Neural progenitor cell (in vitro differentiated cells): ENCODE results near the gene QRFP. TPM values are rescaled to one million over a fixed set of nuclear protein-coding genes. Genes with fewer than 3 reads are reported as not detected.

Experiments used
- DNase-seq: peaks from one replicate; pipeline ENCODE4 v3.0.0-alpha.2; 2016; ENCODE audit warnings: low spot score
- H2AFZ ChIP-seq: fragments of 200-600 bp; sonication (generic); replicated peaks from 2 replicates; pipeline ENCODE4 v1.6.1; 2016; ENCODE audit warnings: antibody characterized with exemption
- H3F3A ChIP-seq: fragments of 200-600 bp; sonication (generic); 2 replicates; pipeline ENCODE4 v1.6.1; 2016; ENCODE audit warnings: antibody characterized with exemption, low read depth
- H3K27ac ChIP-seq: fragments of 200-600 bp; sonication (generic); 2 replicates; pipeline ENCODE4 v1.5.1; 2016; ENCODE audit warnings: mild to moderate bottlenecking
- H3K27me3 ChIP-seq: fragments of 200-600 bp; sonication (generic); 2 replicates; pipeline ENCODE4 v1.6.1; 2016; ENCODE audit warnings: mild to moderate bottlenecking, moderate library complexity
- H3K36me3 ChIP-seq: fragments of 200-600 bp; sonication (generic); 2 replicates; pipeline ENCODE4 v1.5.1; 2016
- H3K4me1 ChIP-seq: fragments of 200-600 bp; sonication (generic); 2 replicates; pipeline ENCODE4 v1.6.1; 2016; ENCODE audit warnings: mixed run types
- H3K4me2 ChIP-seq: fragments of 200-600 bp; sonication (generic); 2 replicates; pipeline ENCODE4 v1.6.1; 2016
- H3K4me3 ChIP-seq: fragments of 200-600 bp; sonication (generic); 2 replicates; pipeline ENCODE4 v1.5.1; 2016
- H3K79me2 ChIP-seq: fragments of 200-600 bp; sonication (generic); 2 replicates; pipeline ENCODE4 v1.6.1; 2016; ENCODE audit warnings: low read depth
- H3K9ac ChIP-seq: fragments of 200-600 bp; sonication (generic); 2 replicates; pipeline ENCODE4 v1.6.1; 2016
- H3K9me3 ChIP-seq: fragments of 200-600 bp; sonication (generic); 2 replicates; pipeline ENCODE4 v1.5.1; 2016; ENCODE audit warnings: low read depth
- H4K20me1 ChIP-seq: fragments of 200-600 bp; sonication (generic); 2 replicates; pipeline ENCODE4 v1.6.1; 2016; ENCODE audit warnings: low read depth
- H3K27ac Mint-ChIP-seq: 3 replicates; pipeline ENCODE4 v1.8.0; 2021; ENCODE audit warnings: mixed read lengths
- H3K27me3 Mint-ChIP-seq: 2 replicates; pipeline ENCODE4 v1.8.0; 2022; ENCODE audit warnings: low read depth, mild to moderate bottlenecking, inconsistent platforms, moderate library complexity, mixed read lengths; ENCODE audit not compliant: insufficient read depth
- H3K36me3 Mint-ChIP-seq: 3 replicates; pipeline ENCODE4 v1.8.0; 2021; ENCODE audit warnings: mixed read lengths
- H3K4me1 Mint-ChIP-seq: 3 replicates; pipeline ENCODE4 v1.8.0; 2021; ENCODE audit warnings: mixed read lengths
- H3K4me3 Mint-ChIP-seq: 3 replicates; pipeline ENCODE4 v1.8.0; 2021; ENCODE audit warnings: mild to moderate bottlenecking, moderate library complexity, mixed read lengths
- H3K9me3 Mint-ChIP-seq: 3 replicates; pipeline ENCODE4 v1.8.0; 2020; ENCODE audit warnings: mixed read lengths
- CTCF ChIP-seq: fragments of 200-600 bp; sonication (generic); IDR thresholded peaks from 2 replicates; pipeline ENCODE4 v1.5.1; 2017; ENCODE audit warnings: antibody characterized with exemption, mild to moderate bottlenecking
- EZH2 ChIP-seq: fragments of 200-600 bp; sonication (generic); IDR thresholded peaks from 2 replicates; pipeline ENCODE4 v1.6.1; 2017; ENCODE audit warnings: antibody characterized with exemption, mild to moderate bottlenecking, moderate library complexity
- EZH2phosphoT487 ChIP-seq: fragments of 200-600 bp; sonication (generic); IDR thresholded peaks from 2 replicates; pipeline ENCODE4 v1.6.1; 2017; ENCODE audit warnings: antibody characterized with exemption
- total RNA-seq: library from RNA; depleted of rRNA; stranded (reverse); fragments of >200 nt; gene quantifications from 2 replicates; pipeline ENCODE4 v1.2.3, GENCODE V29; 2015; ENCODE audit warnings: low replicate concordance

The QRFP gene
- total RNA-seq, 1 donor from 2014 or later: not detected

- Histone ChIP-seq H4K20me1 (no peaks in the 10 kb centered on the region), H3K36me3 (no peaks in the 10 kb centered on the region), H3K9me3 (no peaks in the 10 kb centered on the region), H2AFZ (no peak overlapping the region), H3K9ac (no peak overlapping the region), H3K4me2 (no peak overlapping the region), H3F3A (peaks cover 3% of the 10 kb centered on the region), H3K27me3 (no peaks in the 10 kb centered on the region), H3K4me1 (peaks cover 4% of the 10 kb centered on the region), H3K4me3 (no peak overlapping the region), H3K79me2 (no peaks in the 10 kb centered on the region), H3K27ac (no peak overlapping the region)
- H3K4me3 Mint-ChIP-seq: no peak overlapping the region
- no peak overlapping the region for H3K27ac Mint-ChIP-seq
- peaks cover 2% of the 10 kb centered on the region for H3K27me3 Mint-ChIP-seq
- TF ChIP-seq CTCF (no peak), EZH2 (no peak), EZH2phosphoT487 (no peak)
- H3K4me1 Mint-ChIP-seq: peaks cover 7% of the 10 kb centered on the region
- no peaks in the 10 kb centered on the region for H3K36me3 Mint-ChIP-seq
- H3K9me3 Mint-ChIP-seq: no peaks in the 10 kb centered on the region
- DNase-seq: no peak
Measured at GRCh38 chr9:130903194-130904069, 6.8 kb upstream of the QRFP start.

- H4K20me1 ChIP-seq: no peaks in the 10 kb centered on the region
- H3K9ac ChIP-seq: no peak overlapping the region
- TF ChIP-seq CTCF (no peak), EZH2phosphoT487 (no peak), EZH2 (no peak)
- no peaks in the 10 kb centered on the region for H3K27me3 ChIP-seq
- Mint-ChIP-seq H3K36me3 (no peaks in the 10 kb centered on the region), H3K27me3 (peaks cover 5% of the 10 kb centered on the region), H3K27ac (no peak overlapping the region), H3K4me3 (no peak overlapping the region), H3K9me3 (no peaks in the 10 kb centered on the region), H3K4me1 (peaks cover 7% of the 10 kb centered on the region)
- H3K9me3 ChIP-seq: no peaks in the 10 kb centered on the region
- no peak overlapping the region for H3K4me2 ChIP-seq
- no peak overlapping the region for H3K27ac ChIP-seq
- H3F3A ChIP-seq: peaks cover 3% of the 10 kb centered on the region
- H3K4me1 ChIP-seq: peaks cover 4% of the 10 kb centered on the region
- H2AFZ ChIP-seq: no peak overlapping the region
- no peak overlapping the region for H3K4me3 ChIP-seq
- H3K79me2 ChIP-seq: no peaks in the 10 kb centered on the region
- H3K36me3 ChIP-seq: no peaks in the 10 kb centered on the region
- no peak for DNase-seq
Measured at GRCh38 chr9:130902204-130903185, 5.9 kb upstream of the QRFP start.

- H3K36me3 Mint-ChIP-seq: no peaks in the 10 kb centered on the region
- H3K36me3 ChIP-seq: no peaks in the 10 kb centered on the region
- H3K9me3 ChIP-seq: no peaks in the 10 kb centered on the region
- peaks cover 4% of the 10 kb centered on the region for H3K4me1 ChIP-seq
- H3K27ac ChIP-seq: no peak overlapping the region
- H3K9me3 Mint-ChIP-seq: no peaks in the 10 kb centered on the region
- no peaks in the 10 kb centered on the region for H3K27me3 ChIP-seq
- no peak overlapping the region for H3K27ac Mint-ChIP-seq
- no peak for TF ChIP-seq CTCF
- TF ChIP-seq EZH2: no peak
- no peak for TF ChIP-seq EZH2phosphoT487
- no peak overlapping the region for H2AFZ ChIP-seq
- no peak overlapping the region for H3K9ac ChIP-seq
- no peak overlapping the region for H3K4me3 Mint-ChIP-seq
- no peak overlapping the region for H3K4me2 ChIP-seq
- H3K27me3 Mint-ChIP-seq: peaks cover 5% of the 10 kb centered on the region
- no peaks in the 10 kb centered on the region for H3K79me2 ChIP-seq
- no peaks in the 10 kb centered on the region for H4K20me1 ChIP-seq
- peaks cover 2% of the 10 kb centered on the region for H3K4me1 Mint-ChIP-seq
- DNase-seq: no peak
- no peak overlapping the region for H3K4me3 ChIP-seq
- peaks cover 3% of the 10 kb centered on the region for H3F3A ChIP-seq
Measured at GRCh38 chr9:130901498-130902203, 5.0 kb upstream of the QRFP start.
